B cell (primary cell): ENCODE results near the gene INKA2. TPM values are rescaled to one million over a fixed set of nuclear protein-coding genes. Genes with fewer than 3 reads are reported as not detected.

ENCODE experiments used
- ATAC-seq: fragments of 200-7000 bp; cut with Tn5 transposase; one replicate; pipeline ENCODE4 v1.10.0; 2021; ENCODE audit warnings: low read depth, mild to moderate bottlenecking, moderate number of reproducible peaks, moderate library complexity
- CTCF ChIA-PET: fragments of 350-600 bp; sonication (Branson Sonifier 250); formaldehyde crosslinking; loops from one replicate; lab custom pipeline; 2021; ENCODE audit warnings: antibody characterized with exemption, inconsistent platforms; lab: Charles Lee
- POLR2A ChIA-PET: fragments of 350-600 bp; sonication (Branson Sonifier 250); formaldehyde crosslinking; loops from one replicate; lab custom pipeline; 2021; ENCODE audit warnings: antibody characterized with exemption; lab: Charles Lee
- DNase-seq: peaks from one replicate; pipeline ENCODE4 v3.0.0; 2013
- H2AFZ ChIP-seq: 2 replicates; pipeline ENCODE4 v1.6.1; 2012; ENCODE audit warnings: mild to moderate bottlenecking, low read depth, low read length; ENCODE audit not compliant: insufficient read depth, poor library complexity, severe bottlenecking
- H3K27ac ChIP-seq, 2 donors: 1 replicate in 1 of 2; 2 replicates in 1 of 2; pipeline ENCODE4 v1.5.1; 2012 to 2013; ENCODE audit warnings: low read length in 2 of 2, mild to moderate bottlenecking in 2 of 2, moderate library complexity in 1 of 2
- H3K27me3 ChIP-seq, 4 experiments: fragments of 200-600 bp in 1 of 4; sonication (generic) in 1 of 4; replicated peaks in 1 of 4; 1 replicate in 2 of 4; 2 replicates in 2 of 4; pipeline versions ENCODE4 v1.6.1 to v1.7.0; 2013 to 2016; ENCODE audit warnings: low read length in 3 of 4, mild to moderate bottlenecking in 2 of 4, mixed read lengths in 1 of 4, moderate library complexity in 1 of 4; ENCODE audit not compliant: insufficient read depth in 4 of 4, control insufficient read depth in 3 of 4; ENCODE audit errors: control extremely low read depth in 1 of 4
- H3K36me3 ChIP-seq, 2 experiments: replicated peaks in 1 of 2; 1 replicate in 1 of 2; 2 replicates in 1 of 2; pipeline versions ENCODE4 v1.6.1 to v1.7.1; 2013; ENCODE audit warnings: low read length in 1 of 2; ENCODE audit not compliant: insufficient read depth in 2 of 2, control insufficient read depth in 1 of 2; ENCODE audit errors: control extremely low read depth in 1 of 2, extremely low read depth in 1 of 2
- H3K4me1 ChIP-seq, 2 donors: fragments of 200-600 bp in 1 of 2; sonication (generic) in 1 of 2; 1 replicate in 1 of 2; 2 replicates in 1 of 2; pipeline versions ENCODE4 v1.5.1 to v1.6.1; 2013 to 2017; ENCODE audit warnings: low read length in 2 of 2; ENCODE audit not compliant: control insufficient read depth in 2 of 2, insufficient read depth in 2 of 2
- H3K4me2 ChIP-seq: replicated peaks from 2 replicates; pipeline ENCODE3; 2012; ENCODE audit warnings: mild to moderate bottlenecking, low read depth, low read length; ENCODE audit not compliant: poor library complexity, severe bottlenecking
- H3K4me3 ChIP-seq, 5 experiments: fragments of 200-600 bp in 1 of 5; sonication (generic) in 1 of 5; 1 replicate in 3 of 5; 2 replicates in 2 of 5; pipeline versions ENCODE4 v1.5.1 to v1.7.0; 2011 to 2016; ENCODE audit warnings: low read length in 4 of 5, mild to moderate bottlenecking in 4 of 5, low read depth in 2 of 5, control low read depth in 1 of 5, moderate library complexity in 1 of 5; ENCODE audit not compliant: insufficient read depth in 1 of 5; ENCODE audit errors: control extremely low read depth in 1 of 5, extremely low read depth in 1 of 5
- H3K79me2 ChIP-seq: fragments of 200-600 bp; sonication (generic); one replicate; pipeline ENCODE4 v1.6.0; 2016; ENCODE audit warnings: low read length; ENCODE audit not compliant: control insufficient read depth, insufficient read depth
- H3K9ac ChIP-seq: fragments of 200-600 bp; sonication (generic); 2 replicates; pipeline ENCODE4 v1.6.1; 2017; ENCODE audit warnings: mild to moderate bottlenecking, low read length, moderate library complexity
- H3K9me3 ChIP-seq, 3 donors: one replicate each; pipeline versions ENCODE4 v1.6.1 to v1.7.1; 2013; ENCODE audit warnings: low read length in 2 of 3; ENCODE audit not compliant: control insufficient read depth in 2 of 3, insufficient read depth in 1 of 3; ENCODE audit errors: control extremely low read depth in 1 of 3
- H4K20me1 ChIP-seq: 2 replicates; pipeline ENCODE4 v1.6.0; 2012; ENCODE audit warnings: mild to moderate bottlenecking, low read length; ENCODE audit not compliant: insufficient read depth, control insufficient read depth, poor library complexity, severe bottlenecking
- H3K27ac Mint-ChIP-seq: one replicate; pipeline ENCODE4 v1.8.0; 2021; ENCODE audit warnings: mixed read lengths
- H3K27me3 Mint-ChIP-seq: one replicate; pipeline ENCODE4 v1.8.0; 2021; ENCODE audit warnings: mixed read lengths
- H3K4me1 Mint-ChIP-seq: one replicate; pipeline ENCODE4 v1.8.0; 2021; ENCODE audit warnings: mixed read lengths
- H3K4me3 Mint-ChIP-seq: one replicate; pipeline ENCODE4 v1.8.0; 2021; ENCODE audit warnings: mixed read lengths
- H3K9me3 Mint-ChIP-seq: one replicate; pipeline ENCODE4 v1.8.0; 2022; ENCODE audit warnings: mixed read lengths; ENCODE audit not compliant: insufficient read depth
- CTCF ChIP-seq: fragments of 200-600 bp; IDR thresholded peaks from one replicate; pipeline ENCODE4 v1.8.0; 2022; ENCODE audit warnings: antibody characterized with exemption, mild to moderate bottlenecking
- EZH2 ChIP-seq: IDR thresholded peaks from 2 replicates; pipeline ENCODE4 v1.6.1; 2012; ENCODE audit warnings: borderline replicate concordance, low read depth, mild to moderate bottlenecking, moderate library complexity, low read length; ENCODE audit not compliant: insufficient read depth, poor library complexity, severe bottlenecking
- intact Hi-C: fragments of 100-400 bp; cut with micrococcal nuclease; formaldehyde crosslinking; loops from one replicate; pipeline ENCODE4 v1.10.0; 2022
- polyA plus RNA-seq: library from polyadenylated mRNA; depleted of rRNA; stranded (reverse); fragments of >200 nt; gene quantifications from 2 replicates; pipeline ENCODE4 v1.2.3, GENCODE V29; 2012
- small RNA-seq: library from RNA; depleted of rRNA; stranded (forward); fragments of <200 nt; gene quantifications from one replicate; pipeline ENCODE3, GENCODE V24; 2012; ENCODE audit warnings: low replicate concordance, low read depth; ENCODE audit not compliant: insufficient read length
- total RNA-seq, 2 donors: library from RNA; stranded (reverse); fragments of 120-200 nt in 1 of 2; gene quantifications; 1 replicate in 1 of 2; 2 replicates in 1 of 2; pipeline versions ENCODE4 v1.2.3 to v1.2.4, GENCODE V29; 2013 to 2022

Gene INKA2
- total and polyA plus RNA-seq, 2 donors (not counting 1 experiment from before 2014, with no cell fraction given): 0.67 to 6.4 TPM

- peak overlapping the region; percentile 54 for H3K27ac Mint-ChIP-seq
- Histone ChIP-seq H3K4me1 (peaks cover 16 to 20% of the 10 kb centered on the region in 2 donors), H3K9ac (no peak overlapping the region), H3K27me3 (no peaks in the 10 kb centered on the region), H3K36me3 (peaks cover 10 to 25% of the 10 kb centered on the region in 2 experiments), H3K4me3 (no peak overlapping the region), H3K9me3 (peaks cover 0 to 21% (median 6%) of the 10 kb centered on the region in 3 donors), H3K4me2 (no peak overlapping the region), H3K27ac (peak overlapping the region; percentile 15 to 71), H3K79me2 (peaks cover 47% of the 10 kb centered on the region), H2AFZ (no peak overlapping the region), H4K20me1 (peaks cover 8% of the 10 kb centered on the region)
- peaks cover 59% of the 10 kb centered on the region for H3K4me1 Mint-ChIP-seq
- ChIA-PET CTCF (interaction anchor here (0.9 to 3.9 kb wide), 8 partner anchors 12 to 208 kb away, joined by 3 to 21 read pairs (median 4); no protein-coding TSS in a partner anchor), POLR2A (interaction anchor here (1.1 kb wide), 1 partner anchor 182 kb away, joined by 5 read pairs; no protein-coding TSS in a partner anchor)
- DNase-seq: no peak
- no peaks in the 10 kb centered on the region for H3K27me3 Mint-ChIP-seq
- ATAC-seq: no peak
- intact Hi-C loops: no loop called here
- peaks cover 3% of the 10 kb centered on the region for H3K9me3 Mint-ChIP-seq
- no peak overlapping the region for H3K4me3 Mint-ChIP-seq
- TF ChIP-seq CTCF (no peak), EZH2 (no peak)
These were observed 48.9 kb downstream of the INKA2 start for GRCh38 chr1:111690306-111690617.

Small RNA genes lying within 50 kb of the gene (small RNA-seq; reads per million reads assigned to genes)
- gene INKA2: not detected

Other genes with a start within 250 kb of the INKA2 start
- gene ADORA3, start 235.8 kb downstream of the INKA2 start, total RNA-seq: 0.39 TPM in 1 of 2 replicates, not detected in the other
- gene ADORA3, start 235.8 kb downstream of the INKA2 start, polyA plus RNA-seq: 0.04 and 0.17 TPM in 2 replicates
- not detected in 2 replicates for gene TMIGD3, start 235.8 kb downstream of the INKA2 start, total RNA-seq
- gene TMIGD3, start 235.8 kb downstream of the INKA2 start, polyA plus RNA-seq: 0.19 TPM in 1 of 2 replicates, not detected in the other
- 74.6 and 75.3 TPM in 2 replicates for gene RAP1A, start 119.6 kb downstream of the INKA2 start, total RNA-seq
- gene RAP1A, start 119.6 kb downstream of the INKA2 start, polyA plus RNA-seq: 32.6 and 39.8 TPM in 2 replicates
- gene DDX20, start 16.5 kb upstream of the INKA2 start, total RNA-seq: 22.3 and 24.6 TPM in 2 replicates
- gene DDX20, start 16.5 kb upstream of the INKA2 start, polyA plus RNA-seq: 5.7 and 23.4 TPM in 2 replicates